ENCODE data around the gene USP12.
"Not testable (repeated sequence)": the region's sequence is repeated elsewhere in the genome, so short reads cannot be mapped to it uniquely, and the experiment has no call there.

The USP12 gene, protein sequence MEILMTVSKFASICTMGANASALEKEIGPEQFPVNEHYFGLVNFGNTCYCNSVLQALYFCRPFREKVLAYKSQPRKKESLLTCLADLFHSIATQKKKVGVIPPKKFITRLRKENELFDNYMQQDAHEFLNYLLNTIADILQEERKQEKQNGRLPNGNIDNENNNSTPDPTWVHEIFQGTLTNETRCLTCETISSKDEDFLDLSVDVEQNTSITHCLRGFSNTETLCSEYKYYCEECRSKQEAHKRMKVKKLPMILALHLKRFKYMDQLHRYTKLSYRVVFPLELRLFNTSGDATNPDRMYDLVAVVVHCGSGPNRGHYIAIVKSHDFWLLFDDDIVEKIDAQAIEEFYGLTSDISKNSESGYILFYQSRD

DNA sequence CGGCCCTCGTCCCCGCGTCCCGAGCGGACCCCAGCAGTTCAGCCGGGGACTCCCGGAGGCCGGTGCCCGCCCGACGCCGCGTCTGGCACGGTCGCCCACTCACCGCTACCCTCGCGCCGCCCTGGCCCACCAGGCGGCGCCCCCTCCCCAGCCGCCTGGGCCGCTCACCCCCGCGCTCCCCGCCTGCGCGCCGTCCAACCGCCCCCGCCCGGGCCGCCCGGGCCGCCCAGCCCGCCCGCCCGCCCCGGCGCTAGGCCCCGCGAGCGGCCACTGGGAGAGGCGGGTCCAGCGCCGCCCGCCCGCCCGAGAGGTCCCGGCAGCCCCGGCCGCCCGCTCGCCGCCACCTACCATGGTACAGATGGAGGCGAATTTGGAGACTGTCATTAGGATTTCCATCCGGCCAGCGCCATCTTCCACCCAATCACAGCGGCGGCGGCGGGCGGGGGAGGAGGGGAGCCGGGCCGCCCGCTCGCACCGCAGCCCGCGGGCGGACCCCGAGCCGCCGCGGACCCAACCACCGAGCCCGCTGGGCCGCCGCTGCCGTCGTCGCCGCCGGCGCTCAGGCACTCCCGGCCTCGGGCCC lies at the start of gene USP12:
Gene USP12 (minus strand): TSS at position 568 of the 583 bp plus-strand sequence. CDS start 172 bp downstream, at position 396.
- peak; percentile 42 for DNase-seq (ENCODE audit: low read depth)

DNA sequence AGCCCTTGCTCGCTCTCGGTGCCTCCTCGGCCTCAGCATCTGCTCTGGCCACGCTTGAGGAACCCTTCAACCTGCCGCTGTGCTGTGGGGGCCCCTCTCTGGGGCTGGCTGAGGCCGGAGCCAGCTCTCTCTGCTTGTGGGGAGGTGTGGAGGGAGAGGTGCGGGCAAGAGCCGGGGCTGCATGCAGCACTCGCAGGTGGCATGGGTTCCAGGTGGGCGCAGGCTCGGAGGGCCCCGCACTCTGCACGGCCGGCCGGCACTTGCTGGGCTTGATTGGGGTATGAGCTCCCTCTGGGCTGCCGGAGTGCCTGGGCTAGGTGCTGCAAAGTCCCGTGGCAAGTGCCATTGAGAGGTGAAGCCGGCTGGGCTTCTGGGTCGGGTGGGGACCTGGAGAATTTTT lies 48.0 kb upstream of the USP12 start:
- no peak for DNase-seq (ENCODE audit: low read depth)

DNA sequence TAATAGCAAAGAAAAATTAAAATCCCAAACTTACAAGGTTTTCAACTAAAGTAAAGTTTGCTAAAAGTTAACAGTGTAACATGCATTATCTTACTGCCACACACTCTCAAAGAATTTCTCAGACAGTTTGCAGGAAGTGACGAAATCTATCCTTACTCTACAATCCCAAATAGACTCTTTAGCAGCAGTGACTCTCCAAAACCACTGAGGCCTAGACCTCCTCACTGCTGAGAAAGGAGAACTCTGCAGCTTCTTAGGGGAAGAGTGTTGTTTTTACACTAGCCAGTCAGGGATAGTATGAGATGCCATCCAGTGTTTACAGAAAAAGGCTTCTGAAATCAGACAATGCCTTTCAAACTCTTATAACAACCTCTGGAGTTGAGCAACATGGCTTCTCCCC lies 47.2 kb upstream of the USP12 start:
- DNase-seq (ENCODE audit: low read depth) = not testable (repeated sequence)

DNA sequence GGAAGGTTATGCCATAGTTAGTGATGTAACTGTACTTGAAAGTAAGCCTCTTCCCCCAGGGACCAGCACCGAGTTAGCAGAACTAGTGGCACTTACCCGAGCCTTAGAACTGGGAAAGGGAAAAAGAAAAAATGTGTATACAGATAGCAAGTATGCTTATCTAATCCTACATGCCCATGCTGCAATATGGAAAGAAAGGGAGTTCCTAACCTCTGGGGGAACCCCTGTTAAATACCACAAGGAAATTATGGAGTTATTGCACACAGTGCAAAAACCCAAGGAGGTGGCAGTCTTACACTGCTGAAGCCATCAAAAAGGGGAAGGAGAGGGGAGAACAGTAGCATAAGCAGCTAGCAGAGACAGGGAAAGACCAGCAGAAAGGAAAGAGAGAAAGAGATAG lies 46.2 kb upstream of the USP12 start:
- not testable (repeated sequence) for DNase-seq (ENCODE audit: low read depth)

DNA sequence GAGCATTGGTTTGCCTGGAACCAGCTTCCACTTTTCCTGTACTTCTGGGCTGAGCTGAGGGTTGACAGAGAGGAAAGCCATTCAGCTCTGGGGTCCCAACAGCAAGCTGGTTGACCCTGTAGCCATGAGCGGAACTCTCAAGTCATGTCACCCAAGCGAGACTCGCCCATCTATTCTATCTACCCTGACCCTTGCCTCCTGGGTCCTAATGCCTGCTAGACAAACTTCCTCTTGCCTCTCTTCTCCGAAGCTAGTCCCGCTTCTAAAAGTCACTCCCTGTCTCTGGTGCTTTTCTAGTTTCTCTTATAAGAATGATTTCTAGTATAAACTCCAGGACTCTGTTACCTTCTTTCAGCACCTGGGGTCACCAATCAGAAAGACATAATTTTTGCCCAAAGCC lies 41.8 kb upstream of the USP12 start:
- not testable (repeated sequence) for DNase-seq (ENCODE audit: low read depth)

DNA sequence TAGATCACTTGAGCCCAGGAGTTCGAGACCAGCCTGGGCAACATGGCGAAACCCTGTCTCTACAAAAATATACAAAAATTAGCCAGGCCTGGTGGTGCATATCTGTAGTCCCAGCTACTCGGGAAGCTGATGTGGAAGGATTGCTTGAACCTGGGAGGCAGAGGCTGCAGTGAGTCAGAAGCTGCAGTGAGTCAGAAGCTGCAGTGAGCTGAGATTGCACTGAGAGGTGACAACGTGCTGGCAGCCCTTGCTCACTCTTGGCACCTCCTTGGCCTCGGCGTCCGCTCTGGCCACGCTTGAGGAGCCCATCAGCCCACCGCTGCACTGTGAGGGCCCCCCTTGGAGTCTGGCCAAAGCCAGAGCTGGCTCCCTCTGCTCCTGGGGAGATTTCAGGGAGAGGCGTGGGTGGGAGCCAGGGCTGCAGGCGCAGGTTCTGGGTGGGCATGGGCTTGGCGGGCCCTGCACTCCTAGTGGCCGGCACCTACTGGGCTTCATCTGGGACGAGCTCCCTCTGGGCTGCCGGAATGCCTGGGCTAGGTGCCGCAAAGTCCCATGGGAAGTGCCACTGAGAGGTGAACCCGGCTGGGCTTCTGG lies 40.3 kb upstream of the USP12 start:
- no peak for DNase-seq (ENCODE audit: low read depth)

DNA sequence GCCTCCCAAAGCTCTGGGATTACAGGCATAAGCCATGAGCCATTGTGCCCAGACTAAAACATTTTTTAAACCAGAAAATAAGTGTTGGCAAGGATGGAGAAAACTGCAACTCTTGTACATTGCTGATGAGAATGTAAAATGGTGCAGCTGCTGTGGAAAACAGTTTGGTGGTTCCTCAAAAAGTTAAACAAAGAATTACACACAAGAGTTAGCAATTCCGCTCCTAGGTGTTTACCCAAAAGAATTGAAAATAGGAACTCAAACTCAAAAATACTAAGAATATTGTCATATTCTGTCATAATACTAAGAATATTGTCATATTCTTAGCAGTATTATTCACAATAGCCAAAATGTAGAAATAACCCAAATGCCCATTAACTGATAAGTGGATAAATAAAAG lies 39.7 kb upstream of the USP12 start:
- DNase-seq (ENCODE audit: low read depth) = no peak

DNA sequence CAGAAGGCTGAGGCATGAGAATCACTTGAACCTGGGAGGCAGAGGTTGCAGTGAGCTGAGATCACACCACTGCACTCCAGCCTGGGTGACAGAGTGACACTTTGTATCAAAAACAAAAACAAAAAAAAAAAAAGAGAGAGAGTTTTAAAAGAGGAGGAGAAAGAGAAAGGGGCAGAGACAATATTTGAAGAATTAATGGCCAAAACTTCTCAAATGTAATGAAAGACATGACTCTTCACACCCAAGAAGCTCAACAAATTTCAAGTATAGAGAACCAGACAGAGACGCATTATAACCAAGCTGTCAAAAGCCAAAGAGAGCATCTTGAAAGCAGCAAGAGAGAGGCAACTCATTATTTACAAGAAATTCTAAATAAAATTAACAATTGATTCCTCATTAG lies 36.9 kb upstream of the USP12 start:
- DNase-seq (ENCODE audit: low read depth) = no peak

DNA sequence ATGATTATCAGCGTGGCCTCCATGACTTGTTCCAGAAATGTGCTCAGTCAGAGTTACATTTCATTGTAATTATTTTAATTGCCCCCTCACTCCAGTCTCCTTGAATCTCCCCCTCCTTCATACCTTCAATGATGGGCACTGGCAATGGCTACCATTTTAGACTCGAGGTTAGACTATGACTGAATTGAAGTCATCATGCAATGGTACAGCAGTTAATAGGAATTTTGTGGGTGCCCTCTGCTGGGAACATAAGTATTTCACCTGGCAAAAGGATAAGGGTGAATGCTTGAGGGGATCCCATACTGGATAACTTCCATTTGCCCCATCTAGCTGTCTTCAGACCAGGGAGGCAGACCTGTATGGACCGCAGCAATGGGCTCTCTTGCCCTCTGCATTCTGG lies 32.2 kb upstream of the USP12 start:
- no peak for DNase-seq (ENCODE audit: low read depth)

DNA sequence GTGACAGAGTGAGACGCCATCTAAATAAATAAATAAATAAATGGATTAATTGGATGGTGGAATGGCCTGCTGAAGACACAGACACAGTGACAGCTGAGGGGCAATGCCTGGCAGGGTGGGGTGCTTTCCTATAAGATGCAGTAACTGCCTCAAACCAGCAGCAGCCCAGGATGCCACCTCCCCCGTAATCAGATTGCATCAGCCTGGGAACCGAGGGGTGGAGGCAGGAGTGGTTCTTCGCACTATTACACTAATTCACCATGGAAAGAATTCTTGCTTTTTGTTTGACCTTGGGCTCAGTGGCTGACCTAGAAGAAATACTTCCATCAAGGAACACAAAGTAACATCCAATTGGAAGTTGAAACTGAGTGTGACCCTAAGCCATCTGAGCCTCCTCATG lies 31.6 kb upstream of the USP12 start:
- no peak for DNase-seq (ENCODE audit: low read depth)

DNA sequence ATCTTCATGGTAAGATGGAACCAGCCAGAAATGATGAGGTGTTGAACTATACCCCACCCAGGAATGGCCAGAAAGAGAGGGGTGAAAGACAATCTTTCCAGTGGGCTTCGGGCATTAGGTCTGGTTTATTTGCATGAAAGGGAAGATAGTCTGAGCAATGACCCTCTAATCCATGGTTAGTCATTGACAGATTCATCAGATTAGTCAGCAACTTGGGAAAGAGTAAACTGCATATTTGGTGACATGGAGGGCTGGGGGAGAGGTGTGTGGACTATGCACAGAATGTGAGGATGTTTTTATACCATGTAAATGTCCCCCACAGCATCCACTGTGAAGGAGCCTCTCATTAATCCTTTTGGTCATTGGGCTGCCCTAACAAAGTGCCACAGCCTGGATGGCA lies 30.1 kb upstream of the USP12 start:
- DNase-seq (ENCODE audit: low read depth) = no peak

DNA sequence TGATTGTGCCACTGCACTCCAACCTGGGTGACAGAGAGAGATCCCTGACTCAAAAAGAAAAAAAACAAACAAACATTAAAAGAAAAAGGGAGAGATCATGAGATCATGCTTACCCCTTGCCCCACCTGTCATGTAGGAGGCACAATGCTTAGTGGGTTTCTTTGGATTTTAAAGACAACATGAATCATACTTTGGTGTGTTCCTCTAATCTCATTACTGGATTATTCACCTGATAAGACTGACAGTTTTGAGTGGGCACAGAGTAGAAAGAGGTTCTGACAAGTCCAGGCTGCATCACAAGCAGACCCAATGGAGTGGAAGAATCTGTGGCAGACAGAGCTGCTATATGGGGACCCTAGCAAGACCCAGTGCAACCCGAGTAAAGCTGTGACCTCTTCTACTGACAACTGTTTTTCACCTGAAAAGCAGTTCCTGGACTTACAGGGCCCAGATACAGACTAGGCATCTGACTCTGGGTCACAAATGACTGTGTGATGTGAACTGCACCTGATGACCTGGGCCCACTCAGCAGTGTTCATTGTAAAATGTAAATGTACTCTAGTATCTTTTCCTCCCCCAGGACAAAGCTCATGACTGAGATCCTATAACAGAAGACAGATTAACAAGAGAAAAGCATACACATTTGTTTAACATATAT lies 28.9 kb upstream of the USP12 start:
- DNase-seq (ENCODE audit: low read depth) = no peak

DNA sequence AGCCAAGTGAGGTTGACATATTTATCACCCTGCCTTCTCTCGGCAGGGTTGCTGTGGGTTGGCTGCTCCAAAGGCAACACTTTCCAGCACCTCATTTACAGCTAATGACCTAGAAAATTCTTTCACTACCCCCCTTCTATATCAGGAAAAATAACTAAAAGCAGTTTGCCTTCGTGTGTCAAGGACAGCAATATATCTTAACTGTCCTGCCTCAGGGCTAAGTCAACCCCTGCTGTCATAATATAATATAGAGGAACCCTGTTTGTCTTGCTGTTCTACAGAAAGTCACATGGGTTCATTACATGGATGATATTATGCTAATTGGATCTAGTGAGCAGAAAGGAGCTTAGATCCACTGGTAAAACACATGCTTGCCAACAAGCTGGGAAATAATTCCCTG lies 28.1 kb upstream of the USP12 start:
- DNase-seq (ENCODE audit: low read depth) = no peak

DNA sequence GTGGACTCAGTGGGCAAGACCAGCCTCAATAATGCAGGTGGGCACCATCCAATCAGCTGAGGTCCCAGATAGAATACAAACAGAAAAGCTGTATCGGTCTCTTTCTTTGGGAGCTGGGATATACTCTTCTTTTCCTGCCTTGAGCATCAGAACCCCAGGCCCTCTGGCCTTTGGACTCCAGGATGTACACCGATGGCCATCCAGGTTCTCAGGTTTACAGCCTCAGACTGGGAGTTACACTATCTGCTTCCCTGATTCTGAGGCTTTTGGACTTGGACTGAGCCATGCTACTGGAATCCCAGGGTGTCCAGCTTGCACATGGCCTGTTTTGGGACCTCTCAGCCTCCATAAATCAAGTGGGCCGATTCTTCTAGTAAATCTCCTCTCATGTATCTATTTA lies 27.6 kb upstream of the USP12 start:
- DNase-seq (ENCODE audit: low read depth) = no peak

DNA sequence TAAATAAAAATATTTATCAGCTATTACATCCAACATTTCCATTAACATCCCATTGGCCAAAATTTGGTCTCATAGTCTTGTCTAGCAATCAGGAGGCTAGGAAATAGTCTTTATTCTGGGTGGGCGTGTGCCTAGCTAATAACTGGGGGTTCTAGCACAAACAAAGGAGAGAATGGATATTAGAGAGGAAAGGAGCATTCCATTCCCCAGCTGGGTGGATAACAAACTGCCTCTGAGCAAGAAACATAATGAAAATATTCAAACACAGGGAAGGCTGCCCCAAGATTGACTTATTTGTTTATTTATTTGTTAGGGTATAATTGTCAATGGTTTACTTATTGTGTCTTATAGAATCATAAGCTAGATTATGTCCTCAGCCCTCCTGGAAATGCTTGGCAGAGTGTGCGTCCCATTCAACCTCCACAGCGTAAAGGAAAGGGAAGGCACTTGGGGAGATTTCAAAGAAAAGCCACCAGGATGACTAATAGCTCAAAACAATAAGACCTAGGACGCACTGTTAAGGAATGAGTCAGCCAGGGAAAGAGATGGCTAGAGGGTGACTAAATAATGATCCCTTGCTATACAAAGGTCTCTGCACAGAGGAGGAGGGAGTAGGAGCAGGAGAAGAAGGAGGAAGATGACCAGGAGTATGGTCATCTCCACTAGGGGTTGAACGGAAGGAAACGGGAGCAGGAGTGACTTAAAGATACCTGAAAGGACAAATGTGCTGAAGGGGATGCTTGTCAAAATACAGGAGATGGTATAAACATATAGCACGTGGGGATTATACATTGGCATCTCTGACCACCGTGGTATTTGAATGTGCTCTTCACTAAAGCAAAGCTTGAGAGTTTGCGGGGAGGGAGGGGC lies 23.5 kb upstream of the USP12 start:
- DNase-seq (ENCODE audit: low read depth) = no peak

DNA sequence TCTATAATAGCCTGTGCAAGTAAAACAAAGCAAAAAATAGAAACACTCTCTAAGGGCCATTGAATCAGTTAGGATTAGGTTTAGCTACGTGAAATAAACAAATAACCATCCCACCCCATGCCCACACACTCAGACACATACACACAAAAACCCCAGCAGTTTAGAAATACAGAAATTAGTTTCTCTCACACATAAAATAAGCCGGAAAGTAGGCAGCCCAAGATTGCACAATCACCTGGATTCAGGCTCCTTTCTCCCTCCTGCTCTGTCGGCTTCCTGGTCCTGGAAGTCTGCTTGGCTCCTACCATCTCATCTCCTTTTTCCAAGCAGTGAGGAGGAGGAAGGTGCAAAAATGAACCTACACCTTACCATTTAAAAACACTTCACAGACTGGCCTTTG lies 22.6 kb upstream of the USP12 start:
- DNase-seq (ENCODE audit: low read depth) = no peak

DNA sequence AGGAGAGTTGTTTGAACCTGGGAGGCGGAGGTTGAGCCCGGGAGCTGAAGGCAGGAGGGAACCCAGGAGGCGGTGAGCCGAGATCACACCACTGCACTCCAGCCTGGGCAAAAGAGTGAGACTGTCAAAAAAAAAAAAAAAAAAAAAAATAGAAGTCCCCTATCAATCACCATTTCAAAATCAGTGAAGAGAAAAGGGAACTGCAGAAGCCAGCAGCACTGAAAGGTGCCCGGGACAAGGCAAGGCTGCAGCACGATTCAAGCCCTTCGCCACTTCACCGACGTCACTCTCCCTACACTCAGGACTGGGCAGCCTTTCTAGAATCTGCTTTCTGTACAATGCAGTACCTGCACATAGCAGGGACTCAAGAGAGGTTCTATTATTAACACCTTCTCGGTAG lies 21.9 kb upstream of the USP12 start:
- no peak for DNase-seq (ENCODE audit: low read depth)

DNA sequence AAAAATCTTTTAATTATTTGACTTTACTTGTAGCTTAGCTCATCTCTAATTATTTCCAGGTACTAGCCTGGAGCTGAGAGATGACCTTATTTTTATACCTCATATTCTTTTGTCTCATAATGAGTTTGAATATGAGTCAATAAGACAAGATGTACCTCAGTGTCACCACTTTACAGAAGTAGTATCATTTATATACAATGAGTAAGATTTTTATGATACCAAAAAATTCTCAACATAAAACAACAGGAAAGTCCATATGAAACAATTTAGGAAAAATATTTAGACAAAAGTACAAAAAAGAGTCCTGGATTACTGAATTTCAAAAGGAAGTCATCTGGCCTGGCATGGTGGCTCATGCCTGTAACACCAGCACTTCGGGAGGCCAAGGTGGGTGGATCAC lies 21.4 kb upstream of the USP12 start:
- no peak for DNase-seq (ENCODE audit: low read depth)

DNA sequence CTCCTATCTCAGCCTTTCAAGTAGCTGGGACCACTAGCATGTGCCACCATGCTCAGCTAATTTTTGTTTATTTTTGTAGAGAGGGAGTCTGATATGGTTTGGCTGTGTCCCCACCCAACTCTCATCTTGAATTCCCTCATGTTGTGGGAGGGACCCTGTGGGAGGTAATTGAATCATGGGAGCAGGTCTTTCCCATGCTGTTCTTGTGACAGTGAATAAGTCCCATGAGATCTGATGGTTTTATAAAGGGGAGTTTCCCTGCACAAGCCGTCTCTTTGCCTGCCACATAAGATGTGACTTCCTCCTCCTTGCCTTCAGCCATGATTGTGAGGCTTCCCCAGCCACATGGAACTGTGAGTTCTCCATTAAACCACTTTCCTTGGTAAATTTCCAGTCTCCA lies 20.8 kb upstream of the USP12 start:
- not testable (repeated sequence) for DNase-seq (ENCODE audit: low read depth)

DNA sequence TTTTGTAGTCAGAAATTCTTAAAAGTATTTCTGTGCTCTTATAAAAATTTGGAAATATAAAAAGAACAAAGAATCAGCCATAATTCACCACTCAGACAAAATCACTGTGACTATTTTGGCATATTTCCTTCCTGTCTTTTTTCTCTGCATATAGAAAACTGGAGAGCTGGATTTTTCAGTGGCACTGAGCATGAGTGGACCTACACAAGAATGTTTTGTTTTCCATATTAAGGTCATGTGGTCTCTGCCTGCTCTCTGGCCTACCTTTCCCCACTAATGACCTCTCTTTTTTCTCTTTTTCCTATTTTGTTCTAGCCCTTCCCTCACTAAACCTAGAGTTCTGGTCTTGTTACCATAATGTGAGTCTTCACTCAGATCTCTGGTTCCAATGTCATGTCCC lies 17.6 kb upstream of the USP12 start:
- no peak for DNase-seq (ENCODE audit: low read depth)

DNA sequence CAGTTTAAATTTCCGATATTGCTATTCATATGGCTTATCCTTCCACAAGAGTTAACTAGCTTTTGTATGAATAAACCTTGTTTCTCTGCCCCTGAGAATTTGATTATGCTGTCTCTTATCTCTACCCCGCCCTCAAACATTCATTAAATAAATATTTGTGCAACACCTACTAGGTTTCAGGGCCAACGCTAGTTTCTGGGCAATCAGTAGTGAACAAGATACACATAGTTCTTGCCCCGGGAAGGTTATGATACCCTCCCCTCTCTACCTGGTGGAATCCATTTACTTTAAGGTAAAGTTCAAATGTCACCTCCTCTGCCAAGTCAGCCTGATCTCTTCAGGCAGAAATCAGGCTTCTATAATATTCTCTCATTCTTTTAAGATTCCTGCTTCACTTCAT lies 16.6 kb upstream of the USP12 start:
- DNase-seq (ENCODE audit: low read depth) = no peak

DNA sequence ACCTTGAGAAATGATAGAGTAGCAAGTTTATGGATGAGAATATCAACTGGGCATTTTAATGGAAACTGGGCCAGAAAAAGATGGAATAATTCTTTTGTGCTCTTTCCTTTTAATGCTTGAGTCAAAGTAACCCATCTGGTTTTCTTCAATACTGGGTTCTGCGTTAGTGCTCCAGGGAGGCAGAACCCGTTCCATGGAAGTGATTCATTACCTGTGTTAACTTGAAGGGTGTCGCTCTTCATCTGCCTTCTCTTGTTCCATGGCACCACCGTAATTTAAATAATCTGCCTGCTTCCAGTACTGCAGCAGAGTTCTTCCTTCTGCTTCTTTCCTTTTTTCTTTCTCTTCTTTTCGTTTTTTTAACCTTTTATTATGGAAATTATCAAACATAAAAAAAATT lies 14.7 kb upstream of the USP12 start:
- DNase-seq (ENCODE audit: low read depth) = no peak

All from stimulated activated CD8-positive, alpha-beta memory T cell treated with anti-CD3 and anti-CD28 coated beads, Interleukin-12 subunit alpha, Interleukin-12 subunit beta, amount 100 ng/mL, for 4 hours (primary cell).